H1 (cell line): ENCODE data around the gene TOM1L2. TPM values are rescaled to one million over a fixed set of nuclear protein-coding genes. Genes with fewer than 3 reads are reported as not detected.

Experiments used
- CTCF ChIA-PET: fragments of 300-600 bp; sonication (Branson Sonifier 250); formaldehyde crosslinking; loops from one replicate; lab custom pipeline; 2021; ENCODE audit not compliant: partially characterized antibody; lab: Charles Lee
- POLR2A ChIA-PET: fragments of 300-600 bp; sonication (Branson Sonifier 250); formaldehyde crosslinking; loops from one replicate; lab custom pipeline; 2021; ENCODE audit warnings: inconsistent platforms; ENCODE audit not compliant: partially characterized antibody; lab: Charles Lee
- DNase-seq, 2 experiments: peaks; one replicate each; pipeline versions ENCODE4 v3.0.0 to v3.0.0-alpha.2; 2010 to 2022; ENCODE audit warnings: low spot score in 2 of 2, low read depth in 1 of 2, mixed read lengths in 1 of 2
- FAIRE-seq: peaks from 2 replicates; lab custom pipeline; 2011; peaks lifted over from hg19 to GRCh38; lab: Jason Lieb, UNC
- H2AFZ ChIP-seq: 2 replicates; pipeline ENCODE4 v1.8.1; 2012; ENCODE audit warnings: low read length, inconsistent platforms
- H2AK5ac ChIP-seq: 2 replicates; pipeline ENCODE4 v1.6.1; 2013; ENCODE audit warnings: low read depth, low read length
- H2BK120ac ChIP-seq: replicated peaks from 2 replicates; pipeline ENCODE3; 2013; ENCODE audit warnings: low read depth, low read length, inconsistent platforms
- H2BK12ac ChIP-seq: 2 replicates; pipeline ENCODE4 v1.6.1; 2013; ENCODE audit warnings: low read depth, low read length
- H2BK15ac ChIP-seq: 2 replicates; pipeline ENCODE4 v1.6.1; 2013; ENCODE audit warnings: low read length
- H2BK20ac ChIP-seq: 2 replicates; pipeline ENCODE4 v1.6.1; 2013; ENCODE audit warnings: low read length
- H2BK5ac ChIP-seq: 2 replicates; pipeline ENCODE4 v1.6.1; 2013; ENCODE audit warnings: low read depth, low read length
- H3K14ac ChIP-seq: 2 replicates; pipeline ENCODE4 v1.6.1; 2013; ENCODE audit warnings: inconsistent platforms; ENCODE audit not compliant: insufficient read length
- H3K18ac ChIP-seq: 2 replicates; pipeline ENCODE4 v1.6.1; 2013; ENCODE audit warnings: low read length; ENCODE audit errors: extremely low read depth
- H3K23ac ChIP-seq: 2 replicates; pipeline ENCODE4 v1.6.1; 2013; ENCODE audit warnings: inconsistent platforms; ENCODE audit not compliant: insufficient read length
- H3K23me2 ChIP-seq: 2 replicates; pipeline ENCODE4 v1.6.1; 2013; ENCODE audit warnings: low read depth, low read length
- H3K27ac ChIP-seq: 2 replicates; pipeline ENCODE4 v1.6.1; 2011; ENCODE audit warnings: low read depth, low read length, inconsistent platforms
- H3K27me3 ChIP-seq, 4 experiments: replicated peaks in 1 of 4; 1 replicate in 1 of 4; 2 replicates in 3 of 4; pipeline versions ENCODE4 v1.6.1 to v1.8.1; 2011 to 2013; ENCODE audit warnings: low read length in 3 of 4, mild to moderate bottlenecking in 3 of 4, inconsistent platforms in 2 of 4, mixed read lengths in 2 of 4, moderate library complexity in 1 of 4; ENCODE audit not compliant: control insufficient read depth in 3 of 4, insufficient read depth in 3 of 4; ENCODE audit errors: extremely low read depth in 1 of 4
- H3K36me3 ChIP-seq, 4 experiments: 2 replicates each; pipeline versions ENCODE4 v1.6.1 to v1.8.1; 2011 to 2013; ENCODE audit warnings: mild to moderate bottlenecking in 4 of 4, low read length in 3 of 4, moderate library complexity in 2 of 4, control low read depth in 1 of 4, inconsistent platforms in 1 of 4; ENCODE audit not compliant: insufficient read depth in 4 of 4, control insufficient read depth in 2 of 4
- H3K4ac ChIP-seq: replicated peaks from 2 replicates; pipeline ENCODE3; 2013; ENCODE audit warnings: low read length, low read depth, mixed read lengths, inconsistent platforms; ENCODE audit not compliant: insufficient read length
- H3K4me1 ChIP-seq, 4 experiments: replicated peaks in 1 of 4; 1 replicate in 1 of 4; 2 replicates in 3 of 4; pipeline versions ENCODE4 v1.6.1 to v1.8.1; 2011 to 2013; ENCODE audit warnings: low read length in 3 of 4, inconsistent platforms in 2 of 4, mixed read lengths in 1 of 4; ENCODE audit not compliant: insufficient read depth in 4 of 4, control insufficient read depth in 3 of 4
- H3K4me2 ChIP-seq, 2 experiments: 2 replicates each; pipeline versions ENCODE4 v1.6.1 to v1.8.1; 2011 to 2013; ENCODE audit warnings: low read depth in 2 of 2, low read length in 2 of 2, control low read depth in 1 of 2, inconsistent platforms in 1 of 2, mild to moderate bottlenecking in 1 of 2; ENCODE audit not compliant: insufficient read depth in 1 of 2
- H3K4me3 ChIP-seq, 4 experiments: fragments of 200-600, 300-600 bp in 1 of 4; sonication (generic), shearing (Covaris generic), sonication (Bioruptor Twin) in 1 of 4; 2 replicates each; pipeline versions ENCODE4 v1.5.1 to v1.8.1; 2011 to 2016; ENCODE audit warnings: low read length in 4 of 4, low read depth in 3 of 4, control low read depth in 2 of 4, inconsistent platforms in 2 of 4, mild to moderate bottlenecking in 2 of 4, mixed read lengths in 1 of 4, moderate library complexity in 1 of 4; ENCODE audit not compliant: insufficient read depth in 2 of 4; ENCODE audit errors: extremely low read depth in 1 of 4
- H3K56ac ChIP-seq: replicated peaks from 2 replicates; pipeline ENCODE3; 2013; ENCODE audit warnings: low read depth, mild to moderate bottlenecking, mixed read lengths, low read length, inconsistent platforms; ENCODE audit not compliant: insufficient read length
- H3K79me1 ChIP-seq: 2 replicates; pipeline ENCODE4 v1.6.1; 2013; ENCODE audit warnings: low read depth, low read length, control low read depth
- H3K79me2 ChIP-seq, 2 experiments: 2 replicates each; pipeline versions ENCODE4 v1.6.1 to v1.8.1; 2012 to 2013; ENCODE audit warnings: low read length in 2 of 2, mild to moderate bottlenecking in 2 of 2, inconsistent platforms in 1 of 2; ENCODE audit not compliant: insufficient read depth in 2 of 2, control insufficient read depth in 1 of 2
- H3K9ac ChIP-seq, 4 experiments: replicated peaks in 1 of 4; 1 replicate in 1 of 4; 2 replicates in 3 of 4; pipeline versions ENCODE4 v1.6.1 to v1.8.1; 2011 to 2013; ENCODE audit warnings: low read depth in 3 of 4, low read length in 3 of 4, control low read depth in 2 of 4, mild to moderate bottlenecking in 2 of 4, moderate library complexity in 2 of 4, inconsistent platforms in 1 of 4; ENCODE audit errors: extremely low read depth in 1 of 4
- H3K9me3 ChIP-seq, 2 experiments: 2 replicates each; pipeline versions ENCODE4 v1.6.1 to v1.8.1; 2012 to 2013; ENCODE audit warnings: mild to moderate bottlenecking in 2 of 2, moderate library complexity in 2 of 2, control low read depth in 1 of 2, inconsistent platforms in 1 of 2, low read depth in 1 of 2, low read length in 1 of 2, mixed read lengths in 1 of 2; ENCODE audit not compliant: insufficient read depth in 2 of 2
- H4K20me1 ChIP-seq, 2 experiments: replicated peaks in 1 of 2; 2 replicates each; pipeline versions ENCODE3 to v1.8.1; 2011 to 2013; ENCODE audit warnings: inconsistent platforms in 2 of 2, low read length in 2 of 2, mild to moderate bottlenecking in 1 of 2; ENCODE audit not compliant: insufficient read depth in 2 of 2, control insufficient read depth in 1 of 2
- H4K5ac ChIP-seq: 2 replicates; pipeline ENCODE4 v1.6.1; 2013; ENCODE audit warnings: low read length, low read depth, mixed read lengths, inconsistent platforms; ENCODE audit not compliant: insufficient read length
- H4K8ac ChIP-seq: 2 replicates; pipeline ENCODE4 v1.8.0; 2013; ENCODE audit warnings: mild to moderate bottlenecking, moderate library complexity, low read length, inconsistent platforms; ENCODE audit not compliant: insufficient read depth; ENCODE audit errors: extremely low read depth
- H4K91ac ChIP-seq: replicated peaks from 2 replicates; pipeline ENCODE3; 2013; ENCODE audit warnings: low read length, mixed read lengths, inconsistent platforms; ENCODE audit not compliant: insufficient read length
- ASH2L ChIP-seq: fragments of 200-600, 300-600 bp; sonication (generic); IDR thresholded peaks from one replicate; pipeline ENCODE4 v1.7.1; 2017; ENCODE audit warnings: low read length
- BACH1 ChIP-seq: IDR thresholded peaks from 2 replicates; pipeline ENCODE4 v1.6.1; 2012; ENCODE audit warnings: low read length, improper control_type of control experiment
- GABPA ChIP-seq: IDR thresholded peaks from 2 replicates; pipeline ENCODE4 v1.6.1; 2011; ENCODE audit warnings: mild to moderate bottlenecking, low read length, moderate library complexity, borderline replicate concordance; ENCODE audit not compliant: insufficient read depth
- USF2 ChIP-seq: IDR thresholded peaks from 2 replicates; pipeline ENCODE4 v1.6.1; 2011; ENCODE audit warnings: low read length, improper control_type of control experiment
- WGBS, 2 experiments: shearing (Covaris generic) in 1 of 2; methylation state at CpG; one replicate each; pipeline versions ENCODE4 v1.1.6 to v1.1.7; 2013 to 2015; ENCODE audit warnings: low lambda C conversion rate in 2 of 2, mixed read lengths in 2 of 2, inconsistent platforms in 1 of 2, low coverage in 1 of 2, missing lambda C conversion rate in 1 of 2; ENCODE audit not compliant: insufficient replicate concordance in 2 of 2, insufficient coverage in 1 of 2, insufficient read length in 1 of 2; ENCODE audit errors: extremely low coverage in 1 of 2, missing lambda C conversion rate in 1 of 2; 5-methylcytosine and 5-hydroxymethylcytosine counted together
- polyA plus RNA-seq, 7 experiments: library from polyadenylated mRNA; depleted of rRNA in 3 of 7; stranded (reverse) in 5 of 7; unstranded in 2 of 7; fragments of >200 nt in 5 of 7; fragments of 200-250 nt in 2 of 7; gene quantifications; 1 replicate in 5 of 7; 2 replicates in 1 of 7; 4 replicates in 1 of 7; pipeline versions ENCODE4 v1.2.1 to v1.2.3, GENCODE V29; 2011 to 2013; ENCODE audit warnings: missing spikeins in 2 of 7, mixed read lengths in 2 of 7
- total RNA-seq: library from RNA; stranded (reverse); fragmentation: NEBNext Ultra II Directional; extraction: Animal tissue kit (Norgen Biotek cat#: 25700); gene quantifications from 2 replicates; pipeline ENCODE4 v1.2.1, GENCODE V29; 2021

The TOM1L2 gene
- total and polyA plus RNA-seq, 2 of the 8 experiments (the other 6 are each of a cell fraction or from before 2014, with no cell fraction given), result 2.0 to 3.4 TPM

GRCh38 chr17:17892731-17893130 lies 79.5 kb downstream of the TOM1L2 start:
- H3K14ac ChIP-seq, result no peak overlapping the region
- no peak overlapping the region for H3K4me3 ChIP-seq
- H3K18ac ChIP-seq, result no peak overlapping the region
- no peaks in the 10 kb centered on the region for H3K9me3 ChIP-seq
- H3K27me3 ChIP-seq, result no peaks in the 10 kb centered on the region
- no peak overlapping the region for H3K56ac ChIP-seq
- ChIA-PET CTCF (interaction anchor here (0.7 to 22.5 kb wide), 10 partner anchors 8 to 284 kb away, joined by 3 to 404 read pairs (median 14); no protein-coding TSS in a partner anchor), POLR2A (no interaction called here)
- H4K8ac ChIP-seq, result no peak overlapping the region
- no peaks in the 10 kb centered on the region for H3K23me2 ChIP-seq
- no peak overlapping the region for H2AFZ ChIP-seq
- H2BK120ac ChIP-seq, result no peak overlapping the region
- no peak overlapping the region for H3K4ac ChIP-seq
- H2BK15ac ChIP-seq, result no peak overlapping the region
- H3K4me2 ChIP-seq, result no peak overlapping the region
- 85% methylated on average over 2 of the region's 2 CpGs; no CpG with 5 or more reads in 1 of the 2 experiments for WGBS, 2 experiments
- no peak overlapping the region for H4K5ac ChIP-seq
- no peak overlapping the region for H3K23ac ChIP-seq
- H3K79me2 ChIP-seq, result no peaks in the 10 kb centered on the region
- FAIRE-seq, result no peak
- H4K91ac ChIP-seq, result no peak overlapping the region
- H3K27ac ChIP-seq, result no peak overlapping the region
- no peak overlapping the region for H2BK20ac ChIP-seq
- H2AK5ac ChIP-seq, result no peak overlapping the region
- TF ChIP-seq USF2 (no peak), GABPA (no peak), BACH1 (no peak), ASH2L (no peak)
- peaks cover 2 to 6% (median 3%) of the 10 kb centered on the region in 4 experiments for H3K4me1 ChIP-seq
- H3K79me1 ChIP-seq, result no peaks in the 10 kb centered on the region
- H2BK12ac ChIP-seq, result no peak overlapping the region
- H3K9ac ChIP-seq, result no peak overlapping the region
- no peaks in the 10 kb centered on the region for H4K20me1 ChIP-seq
- H2BK5ac ChIP-seq, result no peak overlapping the region
- no peak for DNase-seq
- H3K36me3 ChIP-seq, result no peaks in the 10 kb centered on the region
